RWPE2 (cell line): Measurements from ENCODE around the gene TSGA10IP.

Experiments
- ATAC-seq: fragments of 200-7000 bp; cut with Tn5 transposase; 3 replicates; pipeline ENCODE4 v1.9.1; 2021; ENCODE audit warnings: low read depth
- DNase-seq: peaks from one replicate; pipeline ENCODE4 v3.0.0-alpha.2; 2020; ENCODE audit warnings: low spot score
- H3K27ac ChIP-seq: fragments of 450-650 bp; 2 replicates; pipeline ENCODE4 v1.5.1; 2017; ENCODE audit warnings: mild to moderate bottlenecking; ENCODE audit not compliant: poor library complexity, severe bottlenecking
- H3K27me3 ChIP-seq: fragments of 250-450 bp; sonication (Bioruptor Pico); 2 replicates; pipeline ENCODE4 v1.5.1; 2021; ENCODE audit warnings: mild to moderate bottlenecking, moderate library complexity; ENCODE audit not compliant: insufficient read depth, poor library complexity, severe bottlenecking
- H3K36me3 ChIP-seq: fragments of 250-450 bp; sonication (Bioruptor Pico); 2 replicates; pipeline ENCODE4 v1.5.1; 2020; ENCODE audit warnings: low read depth, mild to moderate bottlenecking, moderate library complexity
- H3K4me1 ChIP-seq: fragments of 250-450 bp; sonication (Bioruptor Pico); 2 replicates; pipeline ENCODE4 v1.5.1; 2021; ENCODE audit warnings: mild to moderate bottlenecking, moderate library complexity; ENCODE audit not compliant: insufficient read depth, poor library complexity, severe bottlenecking
- H3K4me3 ChIP-seq: fragments of 250-450 bp; sonication (Bioruptor Pico); 2 replicates; pipeline ENCODE4 v1.5.1; 2021; ENCODE audit warnings: mild to moderate bottlenecking, moderate library complexity; ENCODE audit not compliant: severe bottlenecking
- H3K9me3 ChIP-seq: fragments of 250-450 bp; sonication (Bioruptor Pico); 2 replicates; pipeline ENCODE4 v1.5.1; 2021; ENCODE audit warnings: mild to moderate bottlenecking, moderate library complexity; ENCODE audit not compliant: severe bottlenecking
- CTCF ChIP-seq: fragments of 450-650 bp; IDR thresholded peaks from one replicate; pipeline ENCODE4 v1.5.1; 2017; ENCODE audit warnings: mild to moderate bottlenecking, moderate library complexity; ENCODE audit not compliant: poor library complexity, severe bottlenecking

TSGA10IP gene

GRCh38 chr11:65964906-65965305 lies 19.6 kb downstream of the TSGA10IP start:
- no peaks in the 10 kb centered on the region for H3K27me3 ChIP-seq
- H3K4me1 ChIP-seq: peaks cover 6% of the 10 kb centered on the region
- no peak overlapping the region for H3K4me3 ChIP-seq
- no peak overlapping the region for H3K27ac ChIP-seq
- no peak for ATAC-seq
- no peaks in the 10 kb centered on the region for H3K9me3 ChIP-seq
- no peak for TF ChIP-seq CTCF
- DNase-seq: no peak
- peaks cover 54% of the 10 kb centered on the region for H3K36me3 ChIP-seq

GRCh38 chr11:65965986-65966762 lies 20.9 kb downstream of the TSGA10IP start:
- Histone ChIP-seq H3K27ac (no peak overlapping the region), H3K4me1 (peaks cover 6% of the 10 kb centered on the region), H3K27me3 (no peaks in the 10 kb centered on the region), H3K4me3 (no peak overlapping the region), H3K36me3 (peaks cover 59% of the 10 kb centered on the region), H3K9me3 (no peaks in the 10 kb centered on the region)
- no peak for TF ChIP-seq CTCF
- DNase-seq: no peak
- ATAC-seq: no peak

- Histone ChIP-seq H3K27me3 (no peaks in the 10 kb centered on the region), H3K27ac (no peak overlapping the region), H3K36me3 (peaks cover 59% of the 10 kb centered on the region), H3K4me1 (peaks cover 5% of the 10 kb centered on the region), H3K9me3 (no peaks in the 10 kb centered on the region), H3K4me3 (no peak overlapping the region)
- TF ChIP-seq CTCF: no peak
- ATAC-seq (no peak), DNase-seq (no peak)
Observed at GRCh38 chr11:65967329-65967934, 22.2 kb downstream of the TSGA10IP start.

- H3K36me3 ChIP-seq: peaks cover 60% of the 10 kb centered on the region
Observed at GRCh38 chr11:65968600-65969482, 23.6 kb downstream of the TSGA10IP start.

More at GRCh38 chr11:65968600-65969482, 23.6 kb downstream of the TSGA10IP start:
- H3K4me1 ChIP-seq: no peaks in the 10 kb centered on the region
- TF ChIP-seq CTCF: no peak
- no peak for DNase-seq
- no peaks in the 10 kb centered on the region for H3K9me3 ChIP-seq
- H3K27ac ChIP-seq: no peak overlapping the region
- no peak overlapping the region for H3K4me3 ChIP-seq
- no peaks in the 10 kb centered on the region for H3K27me3 ChIP-seq
- peak; percentile 16; the same call in 1 of the 3 replicates for ATAC-seq
